GM18526 (cell line): ENCODE measurements around the gene SKA1.

ENCODE experiments used
- POLR2A ChIP-seq: IDR thresholded peaks from 3 replicates; pipeline ENCODE4 v1.6.1; 2011; ENCODE audit not compliant: insufficient read length; ENCODE audit errors: extremely low read depth

The SKA1 gene

GRCh38 chr18:50410894-50411293, 36.0 kb downstream of the SKA1 start:
- no peak for TF ChIP-seq POLR2A

- TF ChIP-seq POLR2A, result no peak
These were observed 43.8 kb downstream of the SKA1 start for GRCh38 chr18:50418650-50419049.

- TF ChIP-seq POLR2A, result no peak
These were observed 47.5 kb downstream of the SKA1 start for GRCh38 chr18:50422286-50422898.

- TF ChIP-seq POLR2A, result no peak
These were observed 50.2 kb downstream of the SKA1 start for GRCh38 chr18:50424877-50425690.

- no peak for TF ChIP-seq POLR2A
These were observed 53.0 kb downstream of the SKA1 start for GRCh38 chr18:50427896-50428295.

- no peak for TF ChIP-seq POLR2A
These were observed 53.8 kb downstream of the SKA1 start for GRCh38 chr18:50428531-50429206.

GRCh38 chr18:50429207-50429948, 54.5 kb downstream of the SKA1 start:
- no peak for TF ChIP-seq POLR2A

- TF ChIP-seq POLR2A, result no peak
These were observed 58.1 kb downstream of the SKA1 start for GRCh38 chr18:50432915-50433314.

- TF ChIP-seq POLR2A, result no peak
These were observed 64.7 kb downstream of the SKA1 start for GRCh38 chr18:50439460-50440015.

- TF ChIP-seq POLR2A, result no peak
These were observed 66.2 kb downstream of the SKA1 start for GRCh38 chr18:50441016-50441415.

GRCh38 chr18:50441501-50441900, 66.7 kb downstream of the SKA1 start:
- no peak for TF ChIP-seq POLR2A
